T-helper 2 cell treated with Interferon-gamma antibody and Interleukin-4, amounts not matched to agents 100 ng/mL and 5 ng/mL, for 36 hours (primary cell): ENCODE data around the gene TMEM121. TPM values are rescaled to one million over a fixed set of nuclear protein-coding genes. Genes with fewer than 3 reads are reported as not detected.
"Not testable (repeated sequence)": the region's sequence is repeated elsewhere in the genome, so short reads cannot be mapped to it uniquely, and the experiment has no call there.

ENCODE experiments used
- intact Hi-C: fragments of 100-400 bp; cut with micrococcal nuclease; formaldehyde crosslinking; loops from one replicate; pipeline ENCODE4 v1.15.1; 2023
- total RNA-seq: library from RNA; stranded (reverse); gene quantifications from 2 replicates; pipeline ENCODE4 v1.2.3, GENCODE V29; 2022

TMEM121 gene
- total RNA-seq, 1 donor from 2014 or later, result 4.1 TPM

- intact Hi-C loops, result not testable (repeated sequence)
These were observed 40.1 kb downstream of the TMEM121 start for GRCh38 chr14:105566248-105567163.

GRCh38 chr14:105567164-105568103 is 41.1 kb downstream of the TMEM121 start:
- intact Hi-C loops, result not testable (repeated sequence)

- intact Hi-C loops, result not testable (repeated sequence)
These were observed 41.9 kb downstream of the TMEM121 start for GRCh38 chr14:105568140-105568843.

- intact Hi-C loops, result no loop called here
These were observed 42.7 kb downstream of the TMEM121 start for GRCh38 chr14:105568859-105569766.

GRCh38 chr14:105570482-105570881 is 44.1 kb downstream of the TMEM121 start:
- intact Hi-C loops, result no loop called here

- intact Hi-C loops, result not testable (repeated sequence)
These were observed 45.0 kb downstream of the TMEM121 start for GRCh38 chr14:105571181-105571951.

- intact Hi-C loops, result not testable (repeated sequence)
These were observed 45.7 kb downstream of the TMEM121 start for GRCh38 chr14:105572063-105572462.

- intact Hi-C loops, result not testable (repeated sequence)
These were observed 47.5 kb downstream of the TMEM121 start for GRCh38 chr14:105573841-105574240.

- intact Hi-C loops, result not testable (repeated sequence)
These were observed 48.0 kb downstream of the TMEM121 start for GRCh38 chr14:105574411-105574810.

GRCh38 chr14:105575016-105575700 is 48.8 kb downstream of the TMEM121 start:
- intact Hi-C loops, result not testable (repeated sequence)

- intact Hi-C loops, result no loop called here
These were observed 50.2 kb downstream of the TMEM121 start for GRCh38 chr14:105576525-105577088.

GRCh38 chr14:105577314-105577861 is 51.0 kb downstream of the TMEM121 start:
- intact Hi-C loops, result no loop called here

GRCh38 chr14:105578070-105578469 is 51.7 kb downstream of the TMEM121 start:
- intact Hi-C loops, result no loop called here

GRCh38 chr14:105579221-105579620 is 52.8 kb downstream of the TMEM121 start:
- intact Hi-C loops, result not testable (repeated sequence)
